ENCODE results near the gene GRAMD4.

Gene GRAMD4

GRCh38 chr22:46659059-46659790, 39.0 kb downstream of the GRAMD4 start:
- DNase-seq: no peak

GRCh38 chr22:46659791-46660186, 39.6 kb downstream of the GRAMD4 start:
- no peak for DNase-seq

- DNase-seq: peak; percentile 88
Observed at GRCh38 chr22:46660604-46661201, 40.5 kb downstream of the GRAMD4 start.

DNA sequence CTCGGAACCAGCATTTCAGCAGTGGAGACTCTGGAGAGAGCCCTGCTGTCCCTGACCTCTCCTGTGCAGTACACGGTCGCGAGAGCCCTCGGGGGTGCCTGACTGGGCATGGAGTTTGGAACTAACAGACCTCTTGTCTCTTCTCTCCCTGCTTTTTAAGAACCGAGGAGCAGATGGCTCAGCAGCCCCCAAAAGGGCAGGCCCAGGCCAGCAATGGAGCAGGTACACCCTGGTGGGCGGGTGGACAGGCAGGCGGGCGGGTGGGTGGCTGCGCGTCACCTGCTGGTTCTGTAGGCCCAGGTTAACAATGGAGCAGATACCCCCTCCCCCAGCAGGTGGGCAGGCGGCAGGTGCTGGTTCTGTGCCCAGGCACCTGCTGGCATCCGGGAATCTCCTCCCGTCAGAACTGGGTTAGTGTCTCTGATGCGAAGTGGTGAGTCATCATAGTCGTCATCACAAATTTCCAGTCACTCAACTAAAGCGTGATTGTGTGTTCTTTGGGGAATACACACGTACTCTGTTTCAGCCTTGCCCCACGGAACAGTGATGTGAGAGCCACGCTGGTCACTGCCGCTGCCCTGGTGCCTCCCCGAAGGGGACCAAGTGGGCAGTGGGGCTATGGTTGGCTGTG, 41.1 kb downstream of the GRAMD4 start:
- peak; percentile 82 for DNase-seq

DNA sequence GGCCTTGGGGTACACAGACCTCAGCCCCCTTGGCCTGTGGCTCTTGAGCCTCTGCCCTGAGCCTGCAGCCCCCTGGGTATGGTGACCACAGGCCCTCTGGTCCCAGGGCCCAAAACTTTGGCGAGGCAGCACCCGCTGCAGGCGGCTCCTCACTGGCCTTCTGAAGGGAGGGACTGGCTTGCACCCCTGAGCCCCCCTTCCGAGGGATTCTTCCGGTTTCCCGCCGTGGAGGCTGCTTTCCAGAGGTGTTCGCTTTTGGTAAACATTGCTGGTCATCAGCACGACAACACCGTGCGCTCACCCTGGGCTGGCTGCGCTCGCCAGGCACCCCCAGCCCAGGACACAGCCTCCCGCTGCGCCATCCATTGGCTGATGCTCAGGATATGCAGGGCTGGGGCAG, 42.0 kb downstream of the GRAMD4 start:
- DNase-seq: no peak

- no peak for DNase-seq
Observed at GRCh38 chr22:46663001-46663400, 42.8 kb downstream of the GRAMD4 start.

GRCh38 chr22:46663436-46664100, 43.4 kb downstream of the GRAMD4 start:
- no peak for DNase-seq

GRCh38 chr22:46664301-46664855, 44.2 kb downstream of the GRAMD4 start:
- no peak for DNase-seq

GRCh38 chr22:46665151-46665695, 45.0 kb downstream of the GRAMD4 start:
- DNase-seq: no peak

DNA sequence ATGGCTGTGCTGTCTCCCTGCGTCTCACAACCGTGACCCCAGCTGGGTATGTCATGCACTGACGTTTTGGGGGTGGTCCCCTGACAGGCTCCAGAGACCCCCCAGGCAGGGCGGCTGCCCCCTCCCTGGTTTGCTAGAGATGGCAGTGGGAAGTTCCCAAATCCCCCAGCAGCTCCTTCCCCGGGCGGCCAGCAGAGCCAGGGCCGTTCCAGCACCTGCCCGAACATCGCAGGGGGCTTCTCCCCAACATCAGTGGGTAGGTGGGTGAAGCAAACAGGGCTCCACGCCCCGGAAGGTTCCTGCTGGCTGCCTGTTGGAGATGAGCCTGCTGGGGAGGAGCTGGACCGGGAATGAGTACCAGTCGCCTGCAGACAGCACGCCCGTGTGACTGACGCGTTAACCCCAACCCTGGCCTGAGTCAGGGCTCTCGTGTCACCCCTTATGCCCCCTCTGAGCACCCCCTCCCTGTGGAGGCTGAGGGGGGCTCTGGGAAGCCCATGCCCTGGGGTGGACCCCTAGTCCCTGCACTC, 45.6 kb downstream of the GRAMD4 start:
- no peak for DNase-seq

GRCh38 chr22:46666577-46667244, 46.5 kb downstream of the GRAMD4 start:
- no peak for DNase-seq

GRCh38 chr22:46667245-46667623, 47.0 kb downstream of the GRAMD4 start:
- no peak for DNase-seq

GRCh38 chr22:46668116-46668515, 47.9 kb downstream of the GRAMD4 start:
- DNase-seq: no peak

DNA sequence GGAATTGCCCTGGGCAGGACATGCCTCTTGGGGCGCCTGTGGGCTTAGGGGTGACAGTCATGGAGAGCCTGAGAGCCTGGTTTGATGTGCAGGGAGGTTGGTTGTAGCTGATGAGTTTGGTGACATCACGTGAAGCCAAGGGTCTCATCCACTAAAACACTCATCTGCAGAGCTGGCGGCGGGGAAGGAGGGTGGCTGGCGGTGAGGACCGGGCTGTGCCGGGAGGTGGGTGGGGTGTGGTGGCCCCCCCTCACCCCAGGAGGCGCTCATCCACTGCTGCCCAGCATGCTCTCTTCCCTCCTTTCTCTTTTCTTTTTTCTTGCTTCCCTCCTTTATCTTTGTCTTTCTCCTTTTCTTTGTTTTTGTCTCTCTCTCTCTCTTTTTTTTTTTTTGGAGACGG, 49.0 kb downstream of the GRAMD4 start:
- DNase-seq: no peak

DNA sequence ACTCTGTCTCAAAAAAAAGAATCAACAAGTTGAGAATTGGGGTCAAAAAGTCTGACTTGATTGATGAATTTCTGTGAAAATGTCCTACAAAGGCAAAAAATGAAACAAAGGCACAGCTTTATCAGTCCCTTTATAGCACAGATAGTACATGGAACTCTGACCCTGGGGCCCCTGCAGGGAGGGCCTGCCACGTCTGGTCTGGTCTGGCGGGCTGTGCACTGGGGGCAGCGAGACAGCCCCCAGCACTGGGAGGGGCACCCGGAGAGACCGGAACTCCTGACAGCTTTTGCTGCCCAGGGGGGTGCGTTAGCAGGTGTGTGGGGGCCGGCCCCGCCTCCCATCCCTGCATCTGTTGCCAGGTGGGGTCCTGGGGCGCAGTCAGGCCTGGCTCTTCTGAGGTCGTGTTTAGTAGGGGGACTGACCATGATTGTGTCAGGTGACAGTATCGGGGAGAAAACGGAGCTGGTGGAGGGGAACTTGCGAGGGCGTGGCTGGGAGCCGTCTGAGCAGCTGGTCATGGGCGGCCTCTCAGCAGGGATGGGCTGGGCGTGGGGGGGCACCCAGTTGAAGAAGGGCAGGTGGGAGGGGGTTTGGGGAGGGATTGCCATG, 51.7 kb downstream of the GRAMD4 start:
- no peak for DNase-seq

GRCh38 chr22:46672731-46673130, 52.5 kb downstream of the GRAMD4 start:
- DNase-seq: no peak

GRCh38 chr22:46673205-46673604, 53.0 kb downstream of the GRAMD4 start:
- no peak for DNase-seq

GRCh38 chr22:46673662-46674236, 53.6 kb downstream of the GRAMD4 start:
- DNase-seq: no peak

DNA sequence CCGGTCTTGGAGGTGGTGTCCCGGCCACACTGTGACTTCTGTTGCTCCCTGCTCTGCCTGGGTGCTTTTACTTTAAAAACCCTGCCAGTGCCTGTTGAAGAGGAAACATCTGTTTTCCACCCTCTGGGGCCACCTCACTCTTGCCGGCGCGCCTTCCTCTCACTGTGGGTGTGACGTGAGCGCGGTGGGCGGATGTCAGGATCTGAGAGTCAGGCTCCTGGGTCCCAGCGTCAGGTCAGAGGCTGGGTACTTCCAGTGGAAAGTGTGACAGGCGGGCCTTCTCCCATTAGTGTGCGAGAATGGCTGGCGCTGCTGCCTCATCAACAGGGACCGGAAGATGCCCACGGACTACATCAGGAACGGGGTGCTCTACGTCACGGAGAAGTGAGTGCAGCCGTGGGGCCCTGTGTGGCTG, 54.2 kb downstream of the GRAMD4 start:
- no peak for DNase-seq

GRCh38 chr22:46674906-46675305, 54.7 kb downstream of the GRAMD4 start:
- no peak for DNase-seq

DNA sequence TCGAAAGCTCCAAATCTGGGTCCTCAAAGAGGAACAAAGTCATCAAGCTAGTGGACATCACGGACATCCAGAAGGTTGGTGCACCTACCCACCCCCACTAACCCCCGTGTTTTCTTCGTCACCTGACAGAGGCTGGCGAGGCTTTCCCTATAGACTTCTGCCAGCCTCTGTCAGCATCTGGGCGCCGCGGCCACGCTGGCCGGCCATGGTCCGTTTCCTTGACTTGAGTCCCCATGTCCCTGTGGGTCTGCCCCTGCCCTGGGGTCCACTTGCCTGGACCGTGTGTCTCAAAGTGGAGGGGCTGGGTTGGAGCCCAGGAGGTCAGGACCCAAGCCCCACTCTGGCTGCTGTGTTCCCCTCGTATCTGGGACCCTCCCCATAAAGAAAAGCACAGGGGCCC, 55.3 kb downstream of the GRAMD4 start:
- DNase-seq: no peak

DNA sequence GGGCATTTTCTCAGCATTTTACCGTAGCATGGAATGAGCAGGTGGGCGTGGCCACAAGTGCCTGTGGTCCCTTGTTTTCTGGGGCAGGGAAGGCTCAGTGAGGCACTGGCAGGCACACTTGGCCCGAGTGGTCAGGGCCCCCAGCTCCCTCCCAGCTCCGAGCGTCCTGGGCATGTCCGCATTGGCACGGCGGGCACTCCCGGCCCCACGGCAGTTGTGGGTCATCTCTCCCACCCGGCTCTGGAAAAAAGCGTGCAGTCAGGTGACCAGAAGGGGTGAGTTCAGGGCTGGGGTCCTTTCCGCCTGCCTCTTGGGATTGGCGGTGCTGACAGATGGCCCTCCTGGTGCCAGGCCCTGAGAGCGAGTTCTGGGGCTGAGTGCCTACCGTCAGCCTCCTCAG, 55.8 kb downstream of the GRAMD4 start:
- DNase-seq: no peak

All from NCI-H1105 treated with DMSO at 0.1 percent for 48 hours (cell line).